ENCODE data around the gene MPPED1. TPM values are rescaled to one million over a fixed set of nuclear protein-coding genes. Genes with fewer than 3 reads are reported as not detected.

The MPPED1 gene
- total RNA-seq, 1 experiment from 2014 or later = not detected

GRCh38 chr22:43419371-43420080 is 7.7 kb downstream of the MPPED1 start:
- TF ChIP-seq CTCF (IDR thresholded peaks at IDR 0.05; ENCODE audit: unreplicated experiment) = no peak
- no peak for DNase-seq
- Mint-ChIP-seq H3K9me3 (ENCODE audit: low read depth, unreplicated experiment) (no peaks in the 10 kb centered on the region), H3K4me1 (ENCODE audit: low read depth, unreplicated experiment) (no peaks in the 10 kb centered on the region), H3K36me3 (ENCODE audit: insufficient read depth, unreplicated experiment) (no peaks in the 10 kb centered on the region), H3K27ac (ENCODE audit: unreplicated experiment) (no peak overlapping the region), H3K4me3 (ENCODE audit: low read depth, unreplicated experiment) (no peak overlapping the region), H3K27me3 (ENCODE audit: unreplicated experiment) (peaks cover 100% of the 10 kb centered on the region)
- intact Hi-C loops (cut with micrococcal nuclease; ENCODE audit: unreplicated experiment) = no loop called here
- CTCF ChIA-PET = interaction anchor here (0.5 to 0.6 kb wide), 2 partner anchors 23 to 291 kb away, joined by 3 read pairs; no protein-coding TSS in a partner anchor
- no TSS peak for BruUV-seq (replicated peaks)

- H3K4me1 Mint-ChIP-seq (ENCODE audit: low read depth, unreplicated experiment) = no peaks in the 10 kb centered on the region
- BruUV-seq (replicated peaks) = no TSS peak
- intact Hi-C loops (cut with micrococcal nuclease; ENCODE audit: unreplicated experiment) = no loop called here
- CTCF ChIA-PET = no interaction called here
- no peaks in the 10 kb centered on the region for H3K36me3 Mint-ChIP-seq (ENCODE audit: insufficient read depth, unreplicated experiment)
- no peak for DNase-seq
- H3K27me3 Mint-ChIP-seq (ENCODE audit: unreplicated experiment) = peaks cover 93% of the 10 kb centered on the region
- no peak for TF ChIP-seq CTCF (IDR thresholded peaks at IDR 0.05; ENCODE audit: unreplicated experiment)
- H3K9me3 Mint-ChIP-seq (ENCODE audit: low read depth, unreplicated experiment) = no peaks in the 10 kb centered on the region
- no peak overlapping the region for H3K27ac Mint-ChIP-seq (ENCODE audit: unreplicated experiment)
- H3K4me3 Mint-ChIP-seq (ENCODE audit: low read depth, unreplicated experiment) = no peak overlapping the region
Measured at GRCh38 chr22:43421046-43421665, 9.3 kb downstream of the MPPED1 start.

GRCh38 chr22:43421914-43422615 is 10.3 kb downstream of the MPPED1 start:
- BruUV-seq (replicated peaks) = no TSS peak
- no peaks in the 10 kb centered on the region for H3K36me3 Mint-ChIP-seq (ENCODE audit: insufficient read depth, unreplicated experiment)
- H3K27ac Mint-ChIP-seq (ENCODE audit: unreplicated experiment) = no peak overlapping the region
- no peaks in the 10 kb centered on the region for H3K9me3 Mint-ChIP-seq (ENCODE audit: low read depth, unreplicated experiment)
- H3K4me1 Mint-ChIP-seq (ENCODE audit: low read depth, unreplicated experiment) = no peaks in the 10 kb centered on the region
- no peak overlapping the region for H3K4me3 Mint-ChIP-seq (ENCODE audit: low read depth, unreplicated experiment)
- no peak for DNase-seq
- peaks cover 93% of the 10 kb centered on the region for H3K27me3 Mint-ChIP-seq (ENCODE audit: unreplicated experiment)
- CTCF ChIA-PET = interaction anchor here (0.5 kb wide), 1 partner anchor 26 kb away, joined by 3 read pairs; no protein-coding TSS in a partner anchor
- TF ChIP-seq CTCF (IDR thresholded peaks at IDR 0.05; ENCODE audit: unreplicated experiment) = no peak
- intact Hi-C loops (cut with micrococcal nuclease; ENCODE audit: unreplicated experiment) = no loop called here

- peaks cover 93% of the 10 kb centered on the region for H3K27me3 Mint-ChIP-seq (ENCODE audit: unreplicated experiment)
- CTCF ChIA-PET = no interaction called here
- H3K9me3 Mint-ChIP-seq (ENCODE audit: low read depth, unreplicated experiment) = no peaks in the 10 kb centered on the region
Measured at GRCh38 chr22:43423046-43423445, 11.2 kb downstream of the MPPED1 start.

More at GRCh38 chr22:43423046-43423445, 11.2 kb downstream of the MPPED1 start:
- no peak for TF ChIP-seq CTCF (IDR thresholded peaks at IDR 0.05; ENCODE audit: unreplicated experiment)
- Mint-ChIP-seq H3K4me1 (ENCODE audit: low read depth, unreplicated experiment) (no peaks in the 10 kb centered on the region), H3K36me3 (ENCODE audit: insufficient read depth, unreplicated experiment) (no peaks in the 10 kb centered on the region), H3K27ac (ENCODE audit: unreplicated experiment) (no peak overlapping the region), H3K4me3 (ENCODE audit: low read depth, unreplicated experiment) (no peak overlapping the region)
- intact Hi-C loops (cut with micrococcal nuclease; ENCODE audit: unreplicated experiment) = no loop called here
- BruUV-seq (replicated peaks) = no TSS peak
- DNase-seq = no peak

Data from Calu3 (cell line).